Hepatocyte (in vitro differentiated cells): ENCODE results near the gene E2F1.

Experiments
- EZH2 ChIP-seq: fragments of 200-600 bp; sonication (generic); IDR thresholded peaks from 2 replicates; pipeline ENCODE4 v1.6.1; 2016; ENCODE audit warnings: antibody characterized with exemption, mild to moderate bottlenecking, borderline replicate concordance
- EZH2phosphoT487 ChIP-seq: fragments of 200-600 bp; sonication (generic); IDR thresholded peaks from one replicate; pipeline ENCODE4 v1.6.1; 2018; ENCODE audit warnings: antibody characterized with exemption, mild to moderate bottlenecking, low read depth, moderate library complexity; ENCODE audit not compliant: unreplicated experiment, severe bottlenecking
- TF ChIP-seq, protein P1 (sequence below): fragments of 200-600 bp; sonication (generic); IDR thresholded peaks from 2 replicates; pipeline ENCODE4 v1.5.1; 2016; ENCODE audit warnings: antibody characterized with exemption, mild to moderate bottlenecking; ENCODE audit not compliant: poor library complexity

DNA sequence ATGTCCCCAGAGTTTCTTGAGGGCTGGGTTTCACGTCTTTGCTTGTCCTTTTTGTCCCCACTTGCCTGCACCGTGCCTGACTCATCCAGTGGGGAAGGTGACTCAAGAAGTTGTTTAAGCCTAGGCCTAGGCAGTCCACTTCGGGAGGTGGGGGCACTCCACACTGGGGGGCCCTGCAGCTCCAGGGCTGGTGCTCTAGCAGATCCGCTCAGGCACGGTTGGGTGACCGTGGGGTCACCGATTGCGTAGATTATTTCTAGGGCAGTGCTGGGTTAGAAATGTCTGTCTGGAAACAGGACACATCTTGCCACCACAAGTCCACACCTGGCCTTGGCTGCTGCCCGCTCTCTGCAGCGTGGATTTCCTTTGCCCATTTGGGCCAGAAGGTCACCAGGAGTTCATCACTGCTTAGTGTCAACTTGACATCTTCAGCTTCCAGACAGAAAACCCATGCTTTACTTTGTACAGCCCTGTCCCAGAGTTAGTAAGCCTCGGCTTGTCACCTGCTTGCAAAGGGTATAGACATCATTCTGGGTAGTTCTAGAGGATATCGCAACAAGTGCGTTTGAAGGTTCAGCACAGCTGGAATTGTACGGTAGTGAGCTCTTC is 37.7 kb downstream of the E2F1 start:
- TF ChIP-seq, protein P1, sequence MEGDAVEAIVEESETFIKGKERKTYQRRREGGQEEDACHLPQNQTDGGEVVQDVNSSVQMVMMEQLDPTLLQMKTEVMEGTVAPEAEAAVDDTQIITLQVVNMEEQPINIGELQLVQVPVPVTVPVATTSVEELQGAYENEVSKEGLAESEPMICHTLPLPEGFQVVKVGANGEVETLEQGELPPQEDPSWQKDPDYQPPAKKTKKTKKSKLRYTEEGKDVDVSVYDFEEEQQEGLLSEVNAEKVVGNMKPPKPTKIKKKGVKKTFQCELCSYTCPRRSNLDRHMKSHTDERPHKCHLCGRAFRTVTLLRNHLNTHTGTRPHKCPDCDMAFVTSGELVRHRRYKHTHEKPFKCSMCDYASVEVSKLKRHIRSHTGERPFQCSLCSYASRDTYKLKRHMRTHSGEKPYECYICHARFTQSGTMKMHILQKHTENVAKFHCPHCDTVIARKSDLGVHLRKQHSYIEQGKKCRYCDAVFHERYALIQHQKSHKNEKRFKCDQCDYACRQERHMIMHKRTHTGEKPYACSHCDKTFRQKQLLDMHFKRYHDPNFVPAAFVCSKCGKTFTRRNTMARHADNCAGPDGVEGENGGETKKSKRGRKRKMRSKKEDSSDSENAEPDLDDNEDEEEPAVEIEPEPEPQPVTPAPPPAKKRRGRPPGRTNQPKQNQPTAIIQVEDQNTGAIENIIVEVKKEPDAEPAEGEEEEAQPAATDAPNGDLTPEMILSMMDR: no peak
- TF ChIP-seq EZH2 (no peak), EZH2phosphoT487 (no peak)
